HG02678 (cell line): ENCODE results near the gene GPR139.

ENCODE experiments used
- ATAC-seq: cut with Tn5 transposase; IDR thresholded peaks from one replicate; pipeline ENCODE4 v1.9.1; 2021; ENCODE audit warnings: mild to moderate bottlenecking, moderate library complexity; ENCODE audit not compliant: unreplicated experiment

GPR139 gene

DNA sequence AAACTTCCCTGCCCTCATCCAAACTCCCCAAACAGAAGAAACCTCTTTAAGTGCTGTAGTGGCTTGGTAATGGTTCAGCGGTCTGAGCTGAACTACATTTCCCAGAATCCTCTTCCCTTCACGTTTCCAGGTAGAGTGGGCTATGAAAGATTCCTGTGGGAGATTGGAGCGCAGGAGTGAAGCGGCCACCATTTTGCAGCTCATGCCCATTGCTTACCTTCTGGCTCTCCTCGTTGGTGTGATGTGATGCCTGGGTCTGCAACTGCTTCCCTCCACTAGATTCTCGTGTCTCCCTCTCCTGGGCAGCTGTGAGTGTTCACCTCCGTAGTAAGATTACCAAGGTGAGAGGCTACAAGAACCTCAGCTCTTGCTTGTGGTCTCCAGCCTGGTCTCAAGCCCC is 82.1 kb downstream of the GPR139 start:
- no peak for ATAC-seq

DNA sequence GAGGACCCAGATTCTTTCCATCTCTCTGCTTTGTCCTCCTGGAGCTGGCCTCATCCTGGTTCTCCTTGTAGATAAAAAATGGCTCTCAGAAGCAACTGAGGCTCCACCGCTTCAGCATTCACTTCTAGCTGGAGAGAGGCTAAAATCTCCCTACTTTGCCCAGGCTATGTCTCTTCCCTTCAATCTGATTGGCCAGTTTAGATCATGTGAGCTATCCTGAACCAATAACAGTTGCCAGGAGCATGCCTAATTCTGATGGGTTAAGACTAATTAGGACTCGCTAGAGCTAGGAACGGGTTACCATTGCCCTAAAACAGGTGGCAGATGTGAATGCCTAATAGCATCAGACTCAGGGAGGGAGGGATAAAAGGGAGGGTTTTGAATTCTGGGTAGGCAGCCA is 89.6 kb downstream of the GPR139 start:
- no peak for ATAC-seq
